Measurements from ENCODE around the gene VAV2. TPM values are rescaled to one million over a fixed set of nuclear protein-coding genes. Genes with fewer than 3 reads are reported as not detected.
A peak's percentile ranks its signal among the peaks of the same experiment; 100 is the strongest.

The VAV2 gene
- total RNA-seq, 1 donor from 2014 or later: 52.0 TPM

GRCh38 chr9:134027561-134027960, 35.4 kb upstream of the VAV2 start:
- DNase-seq (ENCODE audit: low read depth): no peak

GRCh38 chr9:134026981-134027380, 34.9 kb upstream of the VAV2 start:
- no peak for DNase-seq (ENCODE audit: low read depth)

GRCh38 chr9:134026581-134026980, 34.5 kb upstream of the VAV2 start:
- no peak for DNase-seq (ENCODE audit: low read depth)

GRCh38 chr9:134025606-134026541, 33.8 kb upstream of the VAV2 start:
- peak; percentile 7 for DNase-seq (ENCODE audit: low read depth)

- peak; percentile 89 for DNase-seq (ENCODE audit: low read depth)
Observed at GRCh38 chr9:134024828-134025605, 32.9 kb upstream of the VAV2 start, which contains the start of gene BRD3OS. BRD3OS (plus strand) TSS chr9:134025481; CDS start chr9:134026748, 1,267 bp downstream.

- no peak for DNase-seq (ENCODE audit: low read depth)
Observed at GRCh38 chr9:134024214-134024792, 32.2 kb upstream of the VAV2 start.

- DNase-seq (ENCODE audit: low read depth): peak; percentile 54
Observed at GRCh38 chr9:134014946-134015345, 22.8 kb upstream of the VAV2 start.

- no peak for DNase-seq (ENCODE audit: low read depth)
Observed at GRCh38 chr9:134011401-134011800, 19.3 kb upstream of the VAV2 start.

GRCh38 chr9:134010310-134011173, 18.4 kb upstream of the VAV2 start:
- DNase-seq (ENCODE audit: low read depth): no peak

- DNase-seq (ENCODE audit: low read depth): no peak
Observed at GRCh38 chr9:134007571-134007970, 15.4 kb upstream of the VAV2 start.

- DNase-seq (ENCODE audit: low read depth): no peak
Observed at GRCh38 chr9:134007150-134007549, 15.0 kb upstream of the VAV2 start.

- DNase-seq (ENCODE audit: low read depth): no peak
Observed at GRCh38 chr9:134005381-134005780, 13.3 kb upstream of the VAV2 start.

- DNase-seq (ENCODE audit: low read depth): no peak
Observed at GRCh38 chr9:134004881-134005280, 12.8 kb upstream of the VAV2 start.

GRCh38 chr9:134004131-134004873, 12.2 kb upstream of the VAV2 start:
- no peak for DNase-seq (ENCODE audit: low read depth)

- no peak for DNase-seq (ENCODE audit: low read depth)
Observed at GRCh38 chr9:134003237-134003636, 11.1 kb upstream of the VAV2 start.

- DNase-seq (ENCODE audit: low read depth): no peak
Observed at GRCh38 chr9:134002796-134003195, 10.7 kb upstream of the VAV2 start.

GRCh38 chr9:133999851-134000265, 7.7 kb upstream of the VAV2 start:
- no peak for DNase-seq (ENCODE audit: low read depth)

GRCh38 chr9:133998915-133999595, 6.9 kb upstream of the VAV2 start:
- no peak for DNase-seq (ENCODE audit: low read depth)

GRCh38 chr9:133997584-133997983, 5.5 kb upstream of the VAV2 start:
- DNase-seq (ENCODE audit: low read depth): no peak
